Subcutaneous abdominal adipose tissue (tissue), 5 donors: ENCODE results near the gene ABHD17C.

Experiments
- H3K27ac ChIP-seq: one replicate; pipeline ENCODE4 v1.7.0; 2013; ENCODE audit warnings: low read depth, mild to moderate bottlenecking, inconsistent platforms, low read length, moderate library complexity
- H3K27me3 ChIP-seq, 5 donors: one replicate each; pipeline ENCODE4 v1.7.0; 2013; ENCODE audit warnings: low read length in 5 of 5, inconsistent platforms in 1 of 5; ENCODE audit not compliant: control insufficient read depth in 5 of 5, insufficient read depth in 4 of 5
- H3K36me3 ChIP-seq, 5 donors: one replicate each; pipeline ENCODE4 v1.7.0; 2013; ENCODE audit warnings: low read length in 5 of 5; ENCODE audit not compliant: control insufficient read depth in 5 of 5, insufficient read depth in 5 of 5
- H3K4me1 ChIP-seq, 5 donors: one replicate each; pipeline ENCODE4 v1.7.0; 2013; ENCODE audit warnings: low read length in 5 of 5, mild to moderate bottlenecking in 3 of 5, moderate library complexity in 1 of 5; ENCODE audit not compliant: control insufficient read depth in 5 of 5, insufficient read depth in 5 of 5
- H3K4me3 ChIP-seq, 5 donors: one replicate each; pipeline ENCODE4 v1.7.0; 2013; ENCODE audit warnings: low read length in 5 of 5, low read depth in 1 of 5
- H3K9ac ChIP-seq, 5 donors: one replicate each; pipeline ENCODE4 v1.7.0; 2013; ENCODE audit warnings: low read length in 5 of 5, mild to moderate bottlenecking in 4 of 5, moderate library complexity in 3 of 5
- H3K9me3 ChIP-seq, 5 donors: one replicate each; pipeline ENCODE4 v1.7.0; 2013; ENCODE audit warnings: low read length in 5 of 5; ENCODE audit not compliant: control insufficient read depth in 5 of 5
- donor health status: healthy.
- donor health status: healthy.
- donor health status: healthy.
- donor health status: healthy.
- donor health status: healthy.

The ABHD17C gene

DNA sequence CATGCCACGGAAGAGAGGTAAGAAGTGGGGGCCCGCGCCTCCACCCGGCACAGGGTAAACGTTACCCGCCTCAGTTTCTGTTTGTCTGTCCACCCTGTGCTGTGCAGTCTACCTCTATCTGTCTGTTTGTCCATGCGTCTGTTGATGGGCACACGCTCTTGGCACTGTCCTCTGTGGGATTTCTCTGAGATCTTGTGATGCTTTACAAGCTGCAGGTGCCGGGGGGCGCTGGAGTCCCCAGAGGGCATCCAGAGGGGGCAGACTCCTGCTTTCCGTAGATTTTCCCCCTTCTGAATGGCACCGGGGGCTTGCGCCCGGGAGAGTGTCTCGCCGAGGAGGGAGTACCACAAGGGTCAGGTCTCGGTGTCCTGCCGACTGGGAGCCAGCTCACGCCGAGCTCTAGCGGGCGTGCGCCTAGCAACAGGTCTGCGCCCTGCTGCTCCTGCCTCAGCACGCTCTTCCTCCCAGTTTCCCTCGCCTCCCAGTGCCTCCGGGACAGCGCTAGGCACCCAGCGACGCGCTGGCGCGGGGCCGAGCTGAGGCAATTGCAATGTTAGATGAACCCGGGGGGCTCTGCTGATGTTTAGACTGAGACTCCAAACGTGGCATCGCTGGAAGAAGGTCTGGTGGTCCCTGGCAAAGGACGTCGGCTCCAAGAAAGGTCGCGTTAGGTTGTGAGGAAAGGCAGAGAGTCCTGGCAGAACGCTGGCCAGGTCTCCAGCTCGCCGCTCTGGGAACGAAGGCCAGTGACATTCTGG is 84.7 kb downstream of the ABHD17C start:
- Histone ChIP-seq H3K4me1 (peaks cover 1 to 41% (median 28%) of the 10 kb centered on the region in 5 donors), H3K4me3 (peak overlapping the region; percentile 19 to 63 (median 55)), H3K9ac (no peak overlapping the region), H3K36me3 (no peaks in the 10 kb centered on the region), H3K27ac (no peak overlapping the region), H3K9me3 (no peaks in the 10 kb centered on the region), H3K27me3 (peaks cover 13 to 49% (median 36%) of the 10 kb centered on the region in 5 donors)

DNA sequence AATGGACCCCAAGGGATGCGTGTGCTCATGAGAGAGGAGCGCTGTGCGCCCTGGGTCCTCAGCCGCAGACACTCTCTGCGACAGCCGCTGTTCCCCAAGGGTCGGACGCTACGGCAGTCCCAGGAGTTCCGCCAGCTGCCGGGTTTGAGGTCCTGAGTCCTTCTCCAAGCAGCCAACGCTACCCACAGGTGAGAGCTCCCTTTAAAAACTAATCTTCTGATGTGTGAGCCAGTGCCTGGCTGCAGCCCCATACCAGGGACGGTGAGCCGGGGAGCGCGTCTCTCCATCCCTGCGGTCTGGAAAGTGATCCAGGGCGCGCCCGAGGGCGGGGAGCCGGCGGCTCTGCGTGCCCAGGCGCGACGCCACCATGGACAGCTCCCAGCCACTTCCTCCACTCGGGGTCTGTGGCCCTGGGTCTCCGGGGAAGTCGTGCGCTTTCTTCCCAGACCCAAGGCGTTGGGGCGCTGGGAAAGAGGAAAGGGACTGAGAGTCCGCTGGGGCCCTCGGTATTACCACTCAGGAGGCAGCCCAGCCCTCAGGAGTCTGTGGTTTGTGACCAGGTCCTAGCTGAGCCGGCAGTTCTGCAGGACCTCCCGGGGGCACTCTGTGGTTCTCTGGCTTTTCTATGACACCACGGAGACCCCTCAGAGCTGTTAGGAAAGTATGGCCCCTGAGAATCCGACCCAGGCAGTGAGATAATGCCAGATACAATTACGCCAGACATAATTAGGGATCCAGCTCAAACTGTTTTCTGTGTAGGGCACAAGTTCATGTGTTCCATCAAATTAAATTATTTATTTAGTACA is 85.5 kb downstream of the ABHD17C start:
- Histone ChIP-seq H3K9ac (no peak overlapping the region), H3K27me3 (peaks cover 13 to 49% (median 36%) of the 10 kb centered on the region in 5 donors), H3K4me1 (peaks cover 1 to 41% (median 28%) of the 10 kb centered on the region in 5 donors), H3K36me3 (no peaks in the 10 kb centered on the region), H3K27ac (no peak overlapping the region), H3K9me3 (no peaks in the 10 kb centered on the region), H3K4me3 (peak overlapping the region in 1 of 5 donors; percentile 63)

DNA sequence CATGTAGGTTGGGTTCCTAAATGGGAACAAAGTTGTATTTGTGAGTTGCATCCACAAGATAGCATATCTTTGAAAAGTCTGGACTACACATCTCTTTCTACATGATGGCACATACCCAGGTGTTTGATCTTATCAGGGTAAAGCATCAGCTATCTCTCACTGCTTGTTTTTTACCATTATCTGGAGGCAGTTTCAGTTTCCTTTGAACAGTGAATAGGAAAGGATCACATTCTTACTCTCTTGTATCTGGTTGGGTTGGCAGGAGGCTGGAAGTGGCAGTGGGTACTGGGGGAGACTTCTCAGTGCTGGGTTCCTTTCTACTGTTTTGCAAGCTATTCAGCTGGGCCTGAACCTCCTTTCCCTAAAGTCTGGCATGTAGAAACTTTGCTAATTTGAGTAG is 88.2 kb downstream of the ABHD17C start:
- peaks cover 13 to 43% (median 29%) of the 10 kb centered on the region in 5 donors for H3K27me3 ChIP-seq
- no peak overlapping the region for H3K9ac ChIP-seq
- H3K4me1 ChIP-seq = peaks cover 1 to 24% (median 21%) of the 10 kb centered on the region in 5 donors
- no peaks in the 10 kb centered on the region for H3K9me3 ChIP-seq
- no peaks in the 10 kb centered on the region for H3K36me3 ChIP-seq
- no peak overlapping the region for H3K27ac ChIP-seq
- no peak overlapping the region for H3K4me3 ChIP-seq

DNA sequence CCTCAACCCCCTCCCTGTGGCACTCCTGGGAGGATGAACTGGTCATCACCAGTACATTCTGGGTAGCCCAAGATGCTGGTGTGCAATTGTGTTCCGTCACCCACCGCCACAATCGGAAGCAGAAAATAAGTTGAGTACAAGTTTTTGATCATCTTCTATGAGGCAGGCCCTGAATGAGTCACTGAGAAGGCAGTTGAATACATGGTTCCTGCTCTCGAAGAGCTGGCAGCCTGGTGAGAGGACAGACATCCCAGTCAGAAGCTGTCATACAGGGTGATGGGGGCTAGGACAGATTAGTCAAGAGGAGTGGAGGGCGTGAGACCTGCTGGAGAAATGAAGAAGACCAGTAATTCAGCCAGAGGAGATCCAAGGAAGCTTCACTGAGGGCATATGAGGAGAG is 90.2 kb downstream of the ABHD17C start:
- H3K36me3 ChIP-seq = no peaks in the 10 kb centered on the region
- no peak overlapping the region for H3K4me3 ChIP-seq
- H3K27ac ChIP-seq = no peak overlapping the region

DNA sequence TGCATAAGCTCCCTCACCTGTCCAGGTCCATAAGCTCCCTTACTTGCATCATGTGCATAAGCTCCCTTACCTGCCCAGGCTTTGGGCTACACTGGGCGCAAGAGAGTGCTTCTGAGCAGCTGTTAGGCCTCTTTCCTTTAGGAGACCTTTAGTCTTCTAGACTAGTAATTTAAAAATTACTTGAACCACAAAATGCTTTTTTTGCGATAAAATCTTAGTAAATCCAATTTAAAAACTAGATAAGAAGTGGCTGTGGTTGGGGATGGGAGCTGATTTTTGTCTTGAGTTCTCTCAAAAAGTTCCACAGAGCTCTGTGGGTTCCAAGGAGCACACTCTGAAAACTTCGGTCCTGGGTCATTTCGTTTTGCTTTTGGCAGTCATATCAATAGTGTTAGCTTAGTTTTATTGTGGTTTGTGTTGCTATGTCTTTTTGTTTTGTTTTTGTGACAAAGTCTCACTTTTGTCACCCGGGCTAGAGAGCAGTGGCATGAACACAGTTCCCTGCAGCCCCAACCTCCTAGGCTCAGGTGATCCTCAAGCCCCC is 90.8 kb downstream of the ABHD17C start:
- H3K4me1 ChIP-seq = no peaks in the 10 kb centered on the region
- peaks cover 0 to 19% (median 7%) of the 10 kb centered on the region in 5 donors for H3K27me3 ChIP-seq
- no peak overlapping the region for H3K9ac ChIP-seq
- H3K9me3 ChIP-seq = no peaks in the 10 kb centered on the region
- no peak overlapping the region for H3K4me3 ChIP-seq
- no peak overlapping the region for H3K27ac ChIP-seq
- no peaks in the 10 kb centered on the region for H3K36me3 ChIP-seq

More for the DNA sequence above, 90.2 kb downstream of the ABHD17C start:
- Histone ChIP-seq H3K9me3 (no peaks in the 10 kb centered on the region), H3K4me1 (peaks cover 0 to 5% (median 4%) of the 10 kb centered on the region in 5 donors), H3K27me3 (peaks cover 2 to 24% (median 13%) of the 10 kb centered on the region in 5 donors), H3K9ac (no peak overlapping the region)

DNA sequence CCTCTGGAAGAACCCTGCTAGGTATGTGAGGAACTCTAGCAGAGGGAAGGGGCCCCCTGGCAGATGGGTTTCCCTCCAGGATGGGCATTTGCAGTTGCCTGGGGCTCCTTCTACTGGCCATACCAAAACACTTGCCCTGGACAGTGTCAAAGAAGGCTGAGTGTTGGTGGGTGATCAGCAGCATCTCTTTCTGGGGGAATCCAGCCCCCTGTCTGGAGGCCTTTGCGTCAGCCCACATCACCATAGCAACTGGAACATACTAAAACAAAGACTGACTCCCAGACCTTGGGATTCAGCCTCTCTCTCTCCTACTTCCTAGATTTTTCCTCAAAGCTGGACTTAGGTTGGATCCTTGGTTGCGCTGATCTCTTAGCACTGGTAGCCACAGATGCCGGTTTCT is 92.2 kb downstream of the ABHD17C start:
- H3K4me1 ChIP-seq = no peaks in the 10 kb centered on the region
- no peak overlapping the region for H3K4me3 ChIP-seq
- no peaks in the 10 kb centered on the region for H3K9me3 ChIP-seq
- no peak overlapping the region for H3K27ac ChIP-seq
- no peak overlapping the region for H3K9ac ChIP-seq
- no peaks in the 10 kb centered on the region for H3K36me3 ChIP-seq
- H3K27me3 ChIP-seq = peaks cover 0 to 18% (median 4%) of the 10 kb centered on the region in 5 donors

DNA sequence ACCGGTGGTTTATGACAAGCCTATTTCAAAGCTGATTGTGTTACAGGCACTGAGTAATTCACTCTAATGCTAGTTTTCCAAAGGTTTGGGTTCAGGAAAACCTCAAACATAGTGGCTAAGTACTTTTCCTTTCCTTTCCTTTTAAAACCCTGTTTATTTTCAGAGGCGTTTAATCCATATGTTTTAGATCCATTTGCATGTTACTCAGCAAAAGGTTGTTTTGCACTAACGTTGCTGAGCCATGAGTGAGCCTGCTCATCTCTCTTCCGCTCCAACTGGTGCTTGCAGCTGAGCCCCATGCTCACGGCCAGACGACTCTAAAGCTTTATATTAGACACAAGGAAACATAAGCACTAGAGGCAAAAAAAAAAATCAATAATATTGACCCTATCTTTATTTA is 93.4 kb downstream of the ABHD17C start:
- Histone ChIP-seq H3K4me1 (no peaks in the 10 kb centered on the region), H3K9me3 (no peaks in the 10 kb centered on the region), H3K4me3 (no peak overlapping the region), H3K9ac (no peak overlapping the region), H3K36me3 (no peaks in the 10 kb centered on the region), H3K27ac (no peak overlapping the region), H3K27me3 (peaks cover 0 to 23% (median 6%) of the 10 kb centered on the region in 5 donors)

DNA sequence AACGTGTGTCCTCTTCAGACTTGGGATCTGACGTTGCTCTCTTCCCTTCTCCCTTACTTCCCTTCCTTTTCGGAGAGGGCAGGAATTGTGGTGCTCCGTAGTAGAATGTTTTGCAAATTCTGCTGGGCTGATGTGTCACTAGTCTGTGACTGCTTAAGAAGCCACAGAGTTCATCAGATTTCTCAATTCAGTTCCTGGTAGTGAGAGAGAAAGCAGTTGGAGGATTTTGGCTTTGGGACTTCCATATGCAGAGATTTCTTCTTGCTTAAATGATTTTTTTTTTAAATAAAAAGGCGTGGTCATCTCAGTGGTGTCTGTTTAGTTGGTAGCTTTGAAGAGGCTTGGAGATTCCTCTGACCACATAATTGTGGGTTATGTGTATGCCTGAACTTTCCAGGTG is 94.2 kb downstream of the ABHD17C start:
- no peak overlapping the region for H3K4me3 ChIP-seq
- no peaks in the 10 kb centered on the region for H3K9me3 ChIP-seq
- no peak overlapping the region for H3K9ac ChIP-seq
- H3K4me1 ChIP-seq = no peaks in the 10 kb centered on the region
- H3K36me3 ChIP-seq = no peaks in the 10 kb centered on the region
- peaks cover 0 to 18% (median 3%) of the 10 kb centered on the region in 5 donors for H3K27me3 ChIP-seq
- no peak overlapping the region for H3K27ac ChIP-seq

DNA sequence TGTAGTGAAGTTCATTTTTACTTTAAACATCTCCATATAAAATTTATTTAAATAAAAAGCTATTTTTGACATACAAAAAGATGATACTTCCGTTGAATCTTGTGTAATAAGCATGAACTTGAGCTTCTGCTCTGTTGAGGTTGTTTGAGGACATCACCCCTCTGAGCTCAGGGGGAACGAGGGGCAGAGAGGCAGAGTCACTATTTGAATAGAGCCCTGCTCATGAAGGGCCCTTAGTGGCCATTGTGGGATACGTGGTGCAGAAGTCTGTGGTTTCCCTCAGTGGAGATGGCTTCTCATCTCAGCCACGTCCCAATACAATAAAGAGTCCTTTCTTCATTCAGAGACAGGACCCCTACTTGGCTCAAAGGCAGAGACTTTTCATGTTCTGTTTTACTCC is 94.7 kb downstream of the ABHD17C start:
- H3K9ac ChIP-seq = no peak overlapping the region
- no peaks in the 10 kb centered on the region for H3K36me3 ChIP-seq
- H3K27ac ChIP-seq = no peak overlapping the region
- H3K27me3 ChIP-seq = peaks cover 0 to 14% (median 3%) of the 10 kb centered on the region in 5 donors
- H3K4me1 ChIP-seq = no peaks in the 10 kb centered on the region
- no peak overlapping the region for H3K4me3 ChIP-seq
- no peaks in the 10 kb centered on the region for H3K9me3 ChIP-seq

DNA sequence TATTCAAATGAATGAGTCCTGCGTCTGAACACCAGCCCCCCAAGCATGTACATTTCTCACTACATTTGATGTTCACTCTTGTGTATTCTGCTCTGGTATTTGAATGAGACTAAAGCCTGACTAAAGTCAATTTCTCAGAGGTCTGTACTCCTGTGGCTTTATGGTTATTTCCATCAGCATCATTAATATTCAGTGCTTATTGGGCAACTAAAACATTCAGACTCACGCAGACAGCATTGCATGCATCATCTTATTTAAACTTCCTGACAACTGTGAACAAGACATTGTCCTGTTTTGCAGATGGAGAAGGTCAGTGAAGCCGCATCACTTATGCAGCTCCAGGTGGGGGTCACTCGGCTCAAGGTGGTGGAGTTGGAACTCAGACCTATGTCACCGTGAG is 95.1 kb downstream of the ABHD17C start:
- H3K36me3 ChIP-seq = no peaks in the 10 kb centered on the region
- H3K27ac ChIP-seq = no peak overlapping the region
- H3K4me1 ChIP-seq = no peaks in the 10 kb centered on the region
- H3K27me3 ChIP-seq = peaks cover 0 to 14% (median 3%) of the 10 kb centered on the region in 5 donors
- H3K9me3 ChIP-seq = no peaks in the 10 kb centered on the region
- no peak overlapping the region for H3K9ac ChIP-seq
- H3K4me3 ChIP-seq = no peak overlapping the region
